Fibroblast of lung (primary cell): ENCODE data around the gene RAPGEF3. TPM values are rescaled to one million over a fixed set of nuclear protein-coding genes. Genes with fewer than 3 reads are reported as not detected.

Source experiments
- DNase-seq, 2 donors: peaks; one replicate each; pipeline versions ENCODE4 v3.0.0 to v3.0.0-alpha.2; 2010; ENCODE audit warnings: low read depth in 2 of 2
- H2AFZ ChIP-seq: 2 replicates; pipeline ENCODE4 v1.5.1; 2012; ENCODE audit warnings: low read length, control low read depth, inconsistent platforms
- H3K27ac ChIP-seq: 2 replicates; pipeline ENCODE4 v1.5.1; 2011; ENCODE audit warnings: low read length, control low read depth; ENCODE audit not compliant: insufficient read depth
- H3K27me3 ChIP-seq: 2 replicates; pipeline ENCODE4 v1.5.1; 2011; ENCODE audit warnings: mild to moderate bottlenecking, low read length; ENCODE audit not compliant: control insufficient read depth, insufficient read depth
- H3K36me3 ChIP-seq: 2 replicates; pipeline ENCODE4 v1.5.1; 2011; ENCODE audit warnings: low read length; ENCODE audit not compliant: control insufficient read depth, insufficient read depth
- H3K4me1 ChIP-seq: 2 replicates; pipeline ENCODE4 v1.5.1; 2011; ENCODE audit warnings: low read length; ENCODE audit not compliant: control insufficient read depth, insufficient read depth; ENCODE audit errors: extremely low read depth
- H3K4me2 ChIP-seq: 2 replicates; pipeline ENCODE4 v1.5.1; 2011; ENCODE audit warnings: low read length, control low read depth; ENCODE audit not compliant: insufficient read depth; ENCODE audit errors: extremely low read depth
- H3K4me3 ChIP-seq, 4 experiments: fragments of 200-600 bp in 1 of 4; sonication (generic) in 1 of 4; replicated peaks in 1 of 4; 2 replicates each; pipeline ENCODE4 v1.5.1; 2011 to 2016; ENCODE audit warnings: low read length in 4 of 4, low read depth in 3 of 4, mild to moderate bottlenecking in 3 of 4, control low read depth in 2 of 4, inconsistent platforms in 1 of 4, mixed read lengths in 1 of 4; ENCODE audit not compliant: insufficient read depth in 1 of 4; ENCODE audit errors: control extremely low read depth in 1 of 4
- H3K79me2 ChIP-seq: 2 replicates; pipeline ENCODE4 v1.5.1; 2012; ENCODE audit warnings: mild to moderate bottlenecking, low read length, inconsistent platforms; ENCODE audit not compliant: control insufficient read depth, insufficient read depth
- H3K9ac ChIP-seq: 2 replicates; pipeline ENCODE4 v1.5.1; 2011; ENCODE audit warnings: mild to moderate bottlenecking, low read length, control low read depth; ENCODE audit not compliant: insufficient read depth
- H3K9me3 ChIP-seq: 2 replicates; pipeline ENCODE4 v1.5.1; 2012; ENCODE audit warnings: low read depth, low read length; ENCODE audit not compliant: control insufficient read depth, insufficient read depth
- H4K20me1 ChIP-seq: 2 replicates; pipeline ENCODE4 v1.5.1; 2011; ENCODE audit warnings: low read length; ENCODE audit not compliant: control insufficient read depth, insufficient read depth; ENCODE audit errors: extremely low read depth
- CTCF ChIP-seq, 2 donors: IDR thresholded peaks in 1 of 2; conservative IDR thresholded peaks in 1 of 2; 1 replicate in 1 of 2; 2 replicates in 1 of 2; pipeline ENCODE4 v1.5.1; 2011 to 2012; ENCODE audit warnings: low read length in 2 of 2, control low read depth in 1 of 2, inconsistent platforms in 1 of 2, low read depth in 1 of 2, mild to moderate bottlenecking in 1 of 2
- EZH2 ChIP-seq: IDR thresholded peaks from 2 replicates; pipeline ENCODE4 v1.5.1; 2012; ENCODE audit warnings: low read length, control low read depth, mild to moderate bottlenecking; ENCODE audit errors: missing control alignments
- polyA plus RNA-seq, 2 donors: library from polyadenylated mRNA; depleted of rRNA in 1 of 2; stranded (reverse) in 1 of 2; unstranded in 1 of 2; fragments of >200 nt; gene quantifications; 2 replicates each; pipeline ENCODE4 v1.2.1, GENCODE V29; 2011 to 2012; ENCODE audit warnings: missing spikeins in 1 of 2
- total RNA-seq: library from RNA; depleted of rRNA; stranded (reverse); fragments of >200 nt; gene quantifications from 2 replicates; pipeline ENCODE4 v1.2.1, GENCODE V29; 2014

RAPGEF3 gene
- total and polyA plus RNA-seq, 2 donors (not counting 1 experiment from before 2014, with no cell fraction given), result 0.83 to 2.8 TPM

GRCh38 chr12:47710278-47710677 lies 48.4 kb downstream of the RAPGEF3 start:
- no peak overlapping the region for H3K4me2 ChIP-seq

DNA sequence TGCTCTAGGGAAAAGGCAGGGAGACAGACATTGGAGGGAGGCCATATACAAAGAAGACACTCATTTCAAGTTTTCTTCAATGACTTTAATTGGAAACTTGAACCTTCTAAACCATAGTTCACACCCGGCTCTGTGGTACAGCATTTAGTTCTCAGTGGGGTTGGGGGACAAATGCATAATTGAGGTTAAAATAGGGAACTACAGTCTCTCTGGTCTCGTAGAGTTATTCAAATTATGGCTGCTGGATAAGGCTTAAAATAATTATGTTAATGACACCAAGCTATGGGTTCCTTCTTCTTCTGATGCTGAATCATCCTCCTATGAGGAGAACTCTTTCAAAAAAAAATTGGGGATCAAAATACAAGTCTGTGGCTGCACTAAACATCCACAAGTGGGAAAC lies 49.0 kb downstream of the RAPGEF3 start:
- no peak for DNase-seq
- Histone ChIP-seq H3K4me3 (no peak overlapping the region), H3K4me2 (no peak overlapping the region), H3K4me1 (no peaks in the 10 kb centered on the region), H3K9ac (no peak overlapping the region), H4K20me1 (no peaks in the 10 kb centered on the region), H3K9me3 (no peaks in the 10 kb centered on the region), H3K36me3 (no peaks in the 10 kb centered on the region), H3K27me3 (no peaks in the 10 kb centered on the region), H3K79me2 (peaks cover 10% of the 10 kb centered on the region), H2AFZ (no peak overlapping the region), H3K27ac (no peak overlapping the region)
- no peak for TF ChIP-seq EZH2
- no peak for TF ChIP-seq CTCF (conservative IDR thresholded peaks at IDR 0.05 in 1 of 2, IDR thresholded peaks at IDR 0.05 in 1 of 2; ENCODE audit: low read depth in 1 of 2, low read length in 2 of 2)

More at GRCh38 chr12:47710278-47710677, 48.4 kb downstream of the RAPGEF3 start:
- no peak for DNase-seq
- no peaks in the 10 kb centered on the region for H3K4me1 ChIP-seq
- H3K4me3 ChIP-seq, result no peak overlapping the region
- H4K20me1 ChIP-seq, result no peaks in the 10 kb centered on the region
- TF ChIP-seq CTCF (conservative IDR thresholded peaks at IDR 0.05 in 1 of 2, IDR thresholded peaks at IDR 0.05 in 1 of 2; ENCODE audit: low read depth in 1 of 2, low read length in 2 of 2) (no peak), EZH2 (no peak)
- H3K36me3 ChIP-seq, result no peaks in the 10 kb centered on the region
- no peaks in the 10 kb centered on the region for H3K9me3 ChIP-seq
- H3K27ac ChIP-seq, result no peak overlapping the region
- H3K27me3 ChIP-seq, result no peaks in the 10 kb centered on the region
- peaks cover 3% of the 10 kb centered on the region for H3K79me2 ChIP-seq
- no peak overlapping the region for H3K9ac ChIP-seq
- H2AFZ ChIP-seq, result no peak overlapping the region

DNA sequence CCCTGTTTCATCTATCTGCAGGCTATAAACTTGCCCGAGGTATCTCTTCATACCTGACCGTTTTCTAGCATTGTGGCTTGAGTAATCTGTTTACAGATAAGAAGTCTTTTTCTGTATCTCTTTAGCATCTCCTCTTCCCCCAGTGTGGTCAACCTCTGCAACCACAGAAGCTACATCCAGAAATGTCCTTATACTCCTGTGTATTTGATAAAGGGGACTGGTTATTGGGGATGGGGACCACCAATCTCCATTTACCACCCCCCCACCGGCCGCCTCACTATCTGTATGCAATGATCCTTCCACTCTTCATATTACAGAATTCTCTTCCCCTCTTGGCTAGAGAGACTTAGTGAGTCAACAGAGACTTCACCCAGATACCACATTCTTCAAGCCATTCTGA lies 49.4 kb downstream of the RAPGEF3 start:
- no peak overlapping the region for H2AFZ ChIP-seq
- no peaks in the 10 kb centered on the region for H4K20me1 ChIP-seq
- no peaks in the 10 kb centered on the region for H3K9me3 ChIP-seq
- no peak overlapping the region for H3K9ac ChIP-seq
- no peak overlapping the region for H3K4me2 ChIP-seq
- no peaks in the 10 kb centered on the region for H3K36me3 ChIP-seq
- TF ChIP-seq EZH2 (no peak), CTCF (conservative IDR thresholded peaks at IDR 0.05 in 1 of 2, IDR thresholded peaks at IDR 0.05 in 1 of 2; ENCODE audit: low read depth in 1 of 2, low read length in 2 of 2) (no peak)
- no peaks in the 10 kb centered on the region for H3K4me1 ChIP-seq
- no peaks in the 10 kb centered on the region for H3K27me3 ChIP-seq
- DNase-seq, result no peak
- H3K4me3 ChIP-seq, result no peak overlapping the region
- peaks cover 11% of the 10 kb centered on the region for H3K79me2 ChIP-seq
- no peak overlapping the region for H3K27ac ChIP-seq
